H1 (cell line): Measurements from ENCODE around the gene SIGLEC11. TPM values are rescaled to one million over a fixed set of nuclear protein-coding genes. Genes with fewer than 3 reads are reported as not detected.

Experiments used
- CTCF ChIA-PET: fragments of 300-600 bp; sonication (Branson Sonifier 250); formaldehyde crosslinking; loops from one replicate; lab custom pipeline; 2021; ENCODE audit not compliant: partially characterized antibody; lab: Charles Lee
- POLR2A ChIA-PET: fragments of 300-600 bp; sonication (Branson Sonifier 250); formaldehyde crosslinking; loops from one replicate; lab custom pipeline; 2021; ENCODE audit warnings: inconsistent platforms; ENCODE audit not compliant: partially characterized antibody; lab: Charles Lee
- DNase-seq, 2 experiments: peaks; one replicate each; pipeline versions ENCODE4 v3.0.0 to v3.0.0-alpha.2; 2010 to 2022; ENCODE audit warnings: low spot score in 2 of 2, low read depth in 1 of 2, mixed read lengths in 1 of 2
- FAIRE-seq: peaks from 2 replicates; lab custom pipeline; 2011; peaks lifted over from hg19 to GRCh38; lab: Jason Lieb, UNC
- H2AFZ ChIP-seq: 2 replicates; pipeline ENCODE4 v1.8.1; 2012; ENCODE audit warnings: low read length, inconsistent platforms
- H2AK5ac ChIP-seq: 2 replicates; pipeline ENCODE4 v1.6.1; 2013; ENCODE audit warnings: low read depth, low read length
- H2BK120ac ChIP-seq: replicated peaks from 2 replicates; pipeline ENCODE3; 2013; ENCODE audit warnings: low read depth, low read length, inconsistent platforms
- H2BK12ac ChIP-seq: 2 replicates; pipeline ENCODE4 v1.6.1; 2013; ENCODE audit warnings: low read depth, low read length
- H2BK15ac ChIP-seq: 2 replicates; pipeline ENCODE4 v1.6.1; 2013; ENCODE audit warnings: low read length
- H2BK20ac ChIP-seq: 2 replicates; pipeline ENCODE4 v1.6.1; 2013; ENCODE audit warnings: low read length
- H2BK5ac ChIP-seq: 2 replicates; pipeline ENCODE4 v1.6.1; 2013; ENCODE audit warnings: low read depth, low read length
- H3K14ac ChIP-seq: 2 replicates; pipeline ENCODE4 v1.6.1; 2013; ENCODE audit warnings: inconsistent platforms; ENCODE audit not compliant: insufficient read length
- H3K18ac ChIP-seq: 2 replicates; pipeline ENCODE4 v1.6.1; 2013; ENCODE audit warnings: low read length; ENCODE audit errors: extremely low read depth
- H3K23ac ChIP-seq: 2 replicates; pipeline ENCODE4 v1.6.1; 2013; ENCODE audit warnings: inconsistent platforms; ENCODE audit not compliant: insufficient read length
- H3K23me2 ChIP-seq: 2 replicates; pipeline ENCODE4 v1.6.1; 2013; ENCODE audit warnings: low read depth, low read length
- H3K27ac ChIP-seq: 2 replicates; pipeline ENCODE4 v1.6.1; 2011; ENCODE audit warnings: low read depth, low read length, inconsistent platforms
- H3K27me3 ChIP-seq, 4 experiments: replicated peaks in 1 of 4; 1 replicate in 1 of 4; 2 replicates in 3 of 4; pipeline versions ENCODE4 v1.6.1 to v1.8.1; 2011 to 2013; ENCODE audit warnings: low read length in 3 of 4, mild to moderate bottlenecking in 3 of 4, inconsistent platforms in 2 of 4, mixed read lengths in 2 of 4, moderate library complexity in 1 of 4; ENCODE audit not compliant: control insufficient read depth in 3 of 4, insufficient read depth in 3 of 4; ENCODE audit errors: extremely low read depth in 1 of 4
- H3K36me3 ChIP-seq, 4 experiments: 2 replicates each; pipeline versions ENCODE4 v1.6.1 to v1.8.1; 2011 to 2013; ENCODE audit warnings: mild to moderate bottlenecking in 4 of 4, low read length in 3 of 4, moderate library complexity in 2 of 4, control low read depth in 1 of 4, inconsistent platforms in 1 of 4; ENCODE audit not compliant: insufficient read depth in 4 of 4, control insufficient read depth in 2 of 4
- H3K4ac ChIP-seq: replicated peaks from 2 replicates; pipeline ENCODE3; 2013; ENCODE audit warnings: low read length, low read depth, mixed read lengths, inconsistent platforms; ENCODE audit not compliant: insufficient read length
- H3K4me1 ChIP-seq, 4 experiments: replicated peaks in 1 of 4; 1 replicate in 1 of 4; 2 replicates in 3 of 4; pipeline versions ENCODE4 v1.6.1 to v1.8.1; 2011 to 2013; ENCODE audit warnings: low read length in 3 of 4, inconsistent platforms in 2 of 4, mixed read lengths in 1 of 4; ENCODE audit not compliant: insufficient read depth in 4 of 4, control insufficient read depth in 3 of 4
- H3K4me2 ChIP-seq, 2 experiments: 2 replicates each; pipeline versions ENCODE4 v1.6.1 to v1.8.1; 2011 to 2013; ENCODE audit warnings: low read depth in 2 of 2, low read length in 2 of 2, control low read depth in 1 of 2, inconsistent platforms in 1 of 2, mild to moderate bottlenecking in 1 of 2; ENCODE audit not compliant: insufficient read depth in 1 of 2
- H3K4me3 ChIP-seq, 4 experiments: fragments of 200-600, 300-600 bp in 1 of 4; sonication (generic), shearing (Covaris generic), sonication (Bioruptor Twin) in 1 of 4; 2 replicates each; pipeline versions ENCODE4 v1.5.1 to v1.8.1; 2011 to 2016; ENCODE audit warnings: low read length in 4 of 4, low read depth in 3 of 4, control low read depth in 2 of 4, inconsistent platforms in 2 of 4, mild to moderate bottlenecking in 2 of 4, mixed read lengths in 1 of 4, moderate library complexity in 1 of 4; ENCODE audit not compliant: insufficient read depth in 2 of 4; ENCODE audit errors: extremely low read depth in 1 of 4
- H3K56ac ChIP-seq: replicated peaks from 2 replicates; pipeline ENCODE3; 2013; ENCODE audit warnings: low read depth, mild to moderate bottlenecking, mixed read lengths, low read length, inconsistent platforms; ENCODE audit not compliant: insufficient read length
- H3K79me1 ChIP-seq: 2 replicates; pipeline ENCODE4 v1.6.1; 2013; ENCODE audit warnings: low read depth, low read length, control low read depth
- H3K79me2 ChIP-seq, 2 experiments: 2 replicates each; pipeline versions ENCODE4 v1.6.1 to v1.8.1; 2012 to 2013; ENCODE audit warnings: low read length in 2 of 2, mild to moderate bottlenecking in 2 of 2, inconsistent platforms in 1 of 2; ENCODE audit not compliant: insufficient read depth in 2 of 2, control insufficient read depth in 1 of 2
- H3K9ac ChIP-seq, 4 experiments: replicated peaks in 1 of 4; 1 replicate in 1 of 4; 2 replicates in 3 of 4; pipeline versions ENCODE4 v1.6.1 to v1.8.1; 2011 to 2013; ENCODE audit warnings: low read depth in 3 of 4, low read length in 3 of 4, control low read depth in 2 of 4, mild to moderate bottlenecking in 2 of 4, moderate library complexity in 2 of 4, inconsistent platforms in 1 of 4; ENCODE audit errors: extremely low read depth in 1 of 4
- H3K9me3 ChIP-seq, 2 experiments: 2 replicates each; pipeline versions ENCODE4 v1.6.1 to v1.8.1; 2012 to 2013; ENCODE audit warnings: mild to moderate bottlenecking in 2 of 2, moderate library complexity in 2 of 2, control low read depth in 1 of 2, inconsistent platforms in 1 of 2, low read depth in 1 of 2, low read length in 1 of 2, mixed read lengths in 1 of 2; ENCODE audit not compliant: insufficient read depth in 2 of 2
- H4K20me1 ChIP-seq, 2 experiments: replicated peaks in 1 of 2; 2 replicates each; pipeline versions ENCODE3 to v1.8.1; 2011 to 2013; ENCODE audit warnings: inconsistent platforms in 2 of 2, low read length in 2 of 2, mild to moderate bottlenecking in 1 of 2; ENCODE audit not compliant: insufficient read depth in 2 of 2, control insufficient read depth in 1 of 2
- H4K5ac ChIP-seq: 2 replicates; pipeline ENCODE4 v1.6.1; 2013; ENCODE audit warnings: low read length, low read depth, mixed read lengths, inconsistent platforms; ENCODE audit not compliant: insufficient read length
- H4K8ac ChIP-seq: 2 replicates; pipeline ENCODE4 v1.8.0; 2013; ENCODE audit warnings: mild to moderate bottlenecking, moderate library complexity, low read length, inconsistent platforms; ENCODE audit not compliant: insufficient read depth; ENCODE audit errors: extremely low read depth
- H4K91ac ChIP-seq: replicated peaks from 2 replicates; pipeline ENCODE3; 2013; ENCODE audit warnings: low read length, mixed read lengths, inconsistent platforms; ENCODE audit not compliant: insufficient read length
- CREB1 ChIP-seq: IDR thresholded peaks from 2 replicates; pipeline ENCODE4 v1.6.1; 2012; ENCODE audit warnings: inconsistent platforms
- CTCF ChIP-seq, 3 experiments: IDR thresholded peaks; 1 replicate in 2 of 3; 2 replicates in 1 of 3; pipeline versions ENCODE4 v1.5.1 to v1.6.1; 2011; ENCODE audit warnings: low read length in 3 of 3, mild to moderate bottlenecking in 3 of 3, inconsistent platforms in 2 of 3, low read depth in 1 of 3, moderate library complexity in 1 of 3; ENCODE audit not compliant: insufficient read depth in 1 of 3; ENCODE audit errors: control extremely low read depth in 1 of 3
- EP300 ChIP-seq, 2 experiments: IDR thresholded peaks; 1 replicate in 1 of 2; 2 replicates in 1 of 2; pipeline ENCODE4 v1.6.1; 2011 to 2012; ENCODE audit warnings: low read depth in 2 of 2, low read length in 2 of 2, mild to moderate bottlenecking in 2 of 2, borderline replicate concordance in 1 of 2, inconsistent platforms in 1 of 2, moderate library complexity in 1 of 2
- MAX ChIP-seq: IDR thresholded peaks from 2 replicates; pipeline ENCODE4 v1.6.1; 2012; ENCODE audit warnings: inconsistent platforms
- RXRA ChIP-seq: IDR thresholded peaks from 2 replicates; pipeline ENCODE4 v1.6.1; 2011; ENCODE audit warnings: low read depth, mild to moderate bottlenecking, low read length, moderate library complexity; ENCODE audit not compliant: insufficient read depth
- SIX5 ChIP-seq: IDR thresholded peaks from 2 replicates; pipeline ENCODE4 v1.6.1; 2011; ENCODE audit warnings: mild to moderate bottlenecking, low read depth, low read length
- WGBS, 2 experiments: shearing (Covaris generic) in 1 of 2; methylation state at CpG; one replicate each; pipeline versions ENCODE4 v1.1.6 to v1.1.7; 2013 to 2015; ENCODE audit warnings: low lambda C conversion rate in 2 of 2, mixed read lengths in 2 of 2, inconsistent platforms in 1 of 2, low coverage in 1 of 2, missing lambda C conversion rate in 1 of 2; ENCODE audit not compliant: insufficient replicate concordance in 2 of 2, insufficient coverage in 1 of 2, insufficient read length in 1 of 2; ENCODE audit errors: extremely low coverage in 1 of 2, missing lambda C conversion rate in 1 of 2; 5-methylcytosine and 5-hydroxymethylcytosine counted together
- polyA plus RNA-seq, 7 experiments: library from polyadenylated mRNA; depleted of rRNA in 3 of 7; stranded (reverse) in 5 of 7; unstranded in 2 of 7; fragments of >200 nt in 5 of 7; fragments of 200-250 nt in 2 of 7; gene quantifications; 1 replicate in 5 of 7; 2 replicates in 1 of 7; 4 replicates in 1 of 7; pipeline versions ENCODE4 v1.2.1 to v1.2.3, GENCODE V29; 2011 to 2013; ENCODE audit warnings: missing spikeins in 2 of 7, mixed read lengths in 2 of 7
- total RNA-seq: library from RNA; stranded (reverse); fragmentation: NEBNext Ultra II Directional; extraction: Animal tissue kit (Norgen Biotek cat#: 25700); gene quantifications from 2 replicates; pipeline ENCODE4 v1.2.1, GENCODE V29; 2021
- TF ChIP-seq, protein P1 (sequence below): IDR thresholded peaks from 2 replicates; pipeline ENCODE4 v1.6.1; 2012; ENCODE audit warnings: low read length, inconsistent platforms

Gene SIGLEC11
- total and polyA plus RNA-seq, 2 of the 8 experiments (the other 6 are each of a cell fraction or from before 2014, with no cell fraction given): 0.18 TPM; not detected in 1

DNA sequence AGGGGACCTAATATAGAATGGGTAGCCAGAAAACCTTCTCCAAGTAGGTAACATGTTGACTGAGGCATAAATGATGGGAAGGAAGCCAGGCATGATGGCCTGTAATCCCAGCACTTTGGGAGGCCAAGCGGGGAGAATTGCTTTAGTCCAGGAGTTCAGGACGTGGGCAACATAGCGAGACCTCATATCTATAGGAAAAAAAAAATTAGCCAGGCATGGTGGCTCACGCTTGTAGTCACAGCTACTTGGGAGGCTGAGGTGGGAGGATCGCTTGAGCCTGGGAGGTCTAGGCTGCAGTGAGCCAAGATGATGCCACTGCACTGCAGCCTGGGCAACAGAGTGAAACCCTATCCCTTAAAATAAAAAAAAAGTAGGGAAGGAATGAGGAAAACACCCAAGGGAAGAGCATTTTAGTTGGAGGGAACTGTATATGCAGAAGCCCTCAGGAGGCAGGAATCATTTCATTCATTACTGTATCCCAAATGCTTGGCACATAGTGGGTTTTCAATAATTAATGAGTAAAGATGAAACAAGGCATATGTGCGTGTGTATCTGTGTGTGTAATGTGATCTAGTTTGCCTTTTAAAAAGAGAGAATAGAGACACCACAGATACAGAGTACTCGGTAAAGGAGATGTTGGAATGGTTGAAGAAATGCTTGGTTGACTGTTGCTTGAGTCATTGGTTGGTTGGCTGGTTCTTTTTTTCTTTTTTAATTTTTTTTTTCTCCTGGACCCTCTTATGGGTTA, 29.5 kb downstream of the SIGLEC11 start:
- no peak overlapping the region for H2BK12ac ChIP-seq
- H3K79me1 ChIP-seq: peaks cover 8% of the 10 kb centered on the region
- H2BK5ac ChIP-seq: no peak overlapping the region
- H3K4ac ChIP-seq: no peak overlapping the region
- H4K8ac ChIP-seq: no peak overlapping the region
- H3K4me2 ChIP-seq: peak overlapping the region in 1 of 2 experiments; percentile 60; a peak in 1 of 4 replicates
- H3K18ac ChIP-seq: no peak overlapping the region
- no peaks in the 10 kb centered on the region for H3K9me3 ChIP-seq
- no peak overlapping the region for H2BK20ac ChIP-seq
- H3K4me3 ChIP-seq: no peak overlapping the region
- no peak overlapping the region for H3K14ac ChIP-seq
- no peaks in the 10 kb centered on the region for H3K27me3 ChIP-seq
- no peak overlapping the region for H3K9ac ChIP-seq
- H2BK120ac ChIP-seq: no peak overlapping the region
- CTCF ChIA-PET: interaction anchor here (2.5 kb wide), 1 partner anchor 52 kb away, joined by 11 read pairs; no protein-coding TSS in a partner anchor
- H4K20me1 ChIP-seq: peaks cover 0 to 5% of the 10 kb centered on the region in 2 experiments
- peaks cover 9% of the 10 kb centered on the region for H3K23me2 ChIP-seq
- H2AFZ ChIP-seq: no peak overlapping the region
- 85% methylated on average over 7 of the region's 7 CpGs; no CpG with 5 or more reads in 1 of the 2 experiments for WGBS, 2 experiments
- DNase-seq (no peak), FAIRE-seq (no peak)
- H2AK5ac ChIP-seq: no peak overlapping the region
- H3K79me2 ChIP-seq: peaks cover 13 to 27% of the 10 kb centered on the region in 2 experiments
- no peak overlapping the region for H3K56ac ChIP-seq
- peaks cover 0 to 5% (median under 1%) of the 10 kb centered on the region in 4 experiments; a peak in 3 of 7 replicates for H3K4me1 ChIP-seq
- no peak overlapping the region for H4K5ac ChIP-seq
- POLR2A ChIA-PET: interaction anchor here (0.6 to 15.1 kb wide), 7 partner anchors 19 to 165 kb away, joined by 4 to 373 read pairs (median 29); partner anchors contain the start of genes AKT1S1, IL4I1 and TBC1D17
- H3K23ac ChIP-seq: no peak overlapping the region
- no peak overlapping the region for H4K91ac ChIP-seq
- H3K36me3 ChIP-seq: peaks cover 8 to 14% (median 11%) of the 10 kb centered on the region in 4 experiments; a peak in 7 of 8 replicates
- H2BK15ac ChIP-seq: no peak overlapping the region
- no peak overlapping the region for H3K27ac ChIP-seq
- TF ChIP-seq CTCF (IDR thresholded peaks at IDR 0.05; ENCODE audit: control extremely low read depth in 1 of 3, insufficient read depth in 1 of 3, low read depth in 1 of 3, low read length in 3 of 3) (no peak), RXRA (no peak), SIX5 (no peak), EP300 (IDR thresholded peaks at IDR 0.05; ENCODE audit: borderline replicate concordance in 1 of 2, low read depth in 2 of 2, low read length in 2 of 2) (no peak), CREB1 (no peak), MAX (no peak)
- TF ChIP-seq, protein P1, sequence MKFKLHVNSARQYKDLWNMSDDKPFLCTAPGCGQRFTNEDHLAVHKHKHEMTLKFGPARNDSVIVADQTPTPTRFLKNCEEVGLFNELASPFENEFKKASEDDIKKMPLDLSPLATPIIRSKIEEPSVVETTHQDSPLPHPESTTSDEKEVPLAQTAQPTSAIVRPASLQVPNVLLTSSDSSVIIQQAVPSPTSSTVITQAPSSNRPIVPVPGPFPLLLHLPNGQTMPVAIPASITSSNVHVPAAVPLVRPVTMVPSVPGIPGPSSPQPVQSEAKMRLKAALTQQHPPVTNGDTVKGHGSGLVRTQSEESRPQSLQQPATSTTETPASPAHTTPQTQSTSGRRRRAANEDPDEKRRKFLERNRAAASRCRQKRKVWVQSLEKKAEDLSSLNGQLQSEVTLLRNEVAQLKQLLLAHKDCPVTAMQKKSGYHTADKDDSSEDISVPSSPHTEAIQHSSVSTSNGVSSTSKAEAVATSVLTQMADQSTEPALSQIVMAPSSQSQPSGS: no peak
